Tongue (tissue), 2 donors: ENCODE data around the gene HDAC9. TPM values are rescaled to one million over a fixed set of nuclear protein-coding genes. Genes with fewer than 3 reads are reported as not detected.
"Not testable (repeated sequence)": the region's sequence is repeated elsewhere in the genome, so short reads cannot be mapped to it uniquely, and the experiment has no call there.

Source experiments
- DNase-seq: peaks from one replicate; pipeline ENCODE4 v3.0.0-alpha.2; 2015
- total RNA-seq: library from RNA; depleted of rRNA; stranded (reverse); fragments of >200 nt; gene quantifications from one replicate; pipeline ENCODE4 v1.2.3, GENCODE V29; 2014

Gene HDAC9
- total RNA-seq, 1 donor from 2014 or later = 56.2 TPM

DNA sequence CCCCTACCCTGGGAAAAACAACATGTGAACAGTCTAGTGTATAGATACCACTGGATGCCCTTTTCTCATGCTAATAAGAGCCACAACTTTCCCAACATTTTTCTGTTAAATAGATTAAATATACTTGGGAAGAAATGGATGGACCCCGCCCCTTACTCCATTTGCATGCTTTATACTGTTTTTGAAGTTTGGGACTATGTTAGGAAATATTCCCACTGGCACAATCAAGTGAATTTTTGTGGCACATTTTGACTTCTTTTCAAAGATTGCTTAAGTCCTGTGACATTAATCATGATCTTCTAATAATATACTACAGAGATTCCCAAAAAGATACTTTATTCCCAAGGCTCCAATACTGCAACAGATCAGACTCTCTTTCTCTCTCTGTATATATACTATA, 405.3 kb downstream of the HDAC9 start:
- DNase-seq = no peak

DNA sequence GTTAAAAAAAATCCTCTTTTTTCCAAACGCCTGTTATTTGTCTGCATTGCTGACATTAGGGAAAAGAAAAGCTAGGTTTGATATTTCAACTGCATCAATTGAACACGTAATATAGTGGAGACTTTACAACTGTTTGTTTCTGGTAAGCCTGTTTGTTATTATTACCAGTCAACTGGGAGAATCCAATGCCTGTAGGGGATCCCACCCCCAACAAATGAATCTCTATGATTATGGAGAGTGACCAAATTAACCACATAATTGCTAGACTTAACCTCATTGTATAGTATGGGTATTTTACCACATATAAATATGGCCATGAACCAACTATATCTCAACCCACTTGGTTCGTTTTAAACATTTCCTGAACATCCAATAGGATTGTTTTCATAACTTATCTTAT, 405.8 kb downstream of the HDAC9 start:
- DNase-seq = no peak

DNA sequence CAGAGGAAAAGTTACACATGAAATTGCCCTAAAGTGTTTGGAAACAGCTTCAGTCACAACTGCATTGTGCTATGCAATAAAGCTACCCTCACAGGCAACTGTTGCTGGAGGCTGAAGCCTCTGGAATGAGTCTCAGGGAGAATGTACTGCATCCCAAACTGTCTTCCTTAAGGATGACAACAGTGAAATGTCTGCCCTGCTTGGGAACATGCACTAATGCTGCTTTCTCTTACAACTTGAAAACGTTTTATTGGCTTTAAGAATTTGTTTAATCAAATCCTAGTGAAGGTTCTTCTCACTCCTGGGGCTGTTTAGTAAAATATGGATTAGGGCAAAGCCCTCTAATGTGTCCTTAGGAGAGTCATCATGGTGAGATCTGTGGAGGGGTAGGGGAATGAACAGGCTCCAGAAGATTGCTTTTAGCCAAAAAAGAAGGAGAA, 406.5 kb downstream of the HDAC9 start:
- no peak for DNase-seq

DNA sequence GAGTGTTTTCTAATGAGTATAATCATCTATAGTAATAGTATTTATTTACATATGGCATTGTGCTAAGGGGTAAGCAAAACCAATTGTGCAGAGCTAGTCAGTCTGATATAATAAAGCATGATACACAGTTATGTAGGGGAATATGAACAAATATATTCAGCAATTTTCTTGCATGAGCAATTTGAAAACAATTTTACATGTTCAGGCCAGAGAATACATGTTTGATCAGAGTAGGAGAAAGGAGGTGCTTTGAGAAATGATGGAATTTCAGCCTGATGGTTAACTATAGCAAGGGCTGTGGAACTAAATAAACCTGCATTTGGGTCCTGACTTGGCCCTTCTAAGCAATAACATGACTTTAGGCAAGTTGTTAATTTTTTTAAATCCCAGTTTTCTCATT, 407.3 kb downstream of the HDAC9 start:
- no peak for DNase-seq

DNA sequence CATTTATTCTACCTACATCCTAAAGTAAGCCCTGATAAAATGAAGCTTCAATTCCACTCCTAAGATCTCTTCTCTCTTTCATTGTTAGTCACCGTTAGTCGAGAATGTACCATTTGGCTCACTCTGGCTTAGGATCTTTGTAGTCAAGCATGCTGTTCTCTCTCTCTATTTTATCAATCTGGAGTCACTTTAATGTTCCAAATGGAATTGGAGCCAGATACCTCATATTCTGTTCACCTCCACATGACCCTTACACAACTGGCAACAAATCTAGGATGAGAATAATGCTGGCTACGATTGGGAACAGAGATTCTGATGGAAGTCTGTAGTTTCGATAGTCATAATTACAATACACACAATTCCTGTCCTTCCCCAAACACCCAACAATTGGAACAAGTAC, 408.1 kb downstream of the HDAC9 start:
- DNase-seq = no peak

DNA sequence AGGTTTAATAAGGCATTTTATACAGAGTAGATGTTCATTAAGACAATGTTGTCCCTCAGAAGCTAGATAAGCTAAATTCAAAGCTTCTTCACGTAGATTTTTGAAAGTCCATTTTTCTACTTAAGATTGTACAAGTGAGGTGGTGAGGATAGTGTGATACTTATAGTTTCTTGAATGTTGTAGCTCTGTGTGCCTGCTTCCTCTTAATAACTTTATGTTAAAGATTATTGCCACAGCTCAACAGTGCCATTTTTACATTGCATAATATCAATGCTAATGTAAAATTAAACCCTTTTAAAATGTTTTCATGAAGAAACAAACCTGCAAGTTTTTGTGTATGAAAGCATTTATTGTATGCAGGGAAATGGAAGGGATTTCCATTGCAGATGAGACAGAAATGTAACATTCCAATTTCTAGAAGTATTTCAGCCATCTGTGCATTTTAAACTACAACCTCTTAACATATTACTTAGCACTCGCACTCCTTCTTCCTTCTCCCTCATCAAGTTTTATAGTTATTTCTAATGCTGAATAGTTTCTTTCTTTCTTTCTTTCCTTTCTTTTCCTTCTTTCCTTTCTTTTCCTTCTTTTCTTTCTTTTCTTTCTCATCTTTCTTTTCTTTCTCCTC, 409.9 kb downstream of the HDAC9 start:
- no peak for DNase-seq

DNA sequence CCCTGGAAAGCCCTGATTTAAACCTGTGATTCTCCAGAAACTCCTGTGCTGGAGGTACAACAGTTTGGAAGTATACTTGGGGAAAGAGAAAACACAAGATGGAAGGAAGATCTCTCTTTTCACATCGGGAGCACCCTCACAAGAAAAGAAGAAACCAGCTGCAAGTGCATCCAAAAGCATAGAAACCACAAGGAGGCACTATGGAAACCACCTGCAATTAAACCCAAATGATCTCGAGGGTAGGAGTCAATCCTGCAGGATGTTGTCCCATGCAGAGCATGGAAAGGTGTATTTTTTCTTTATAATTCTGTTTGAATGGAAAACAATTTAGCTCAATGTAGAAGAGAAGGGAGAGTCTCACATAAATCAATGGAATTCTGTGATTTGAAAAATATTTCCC, 411.4 kb downstream of the HDAC9 start:
- no peak for DNase-seq

DNA sequence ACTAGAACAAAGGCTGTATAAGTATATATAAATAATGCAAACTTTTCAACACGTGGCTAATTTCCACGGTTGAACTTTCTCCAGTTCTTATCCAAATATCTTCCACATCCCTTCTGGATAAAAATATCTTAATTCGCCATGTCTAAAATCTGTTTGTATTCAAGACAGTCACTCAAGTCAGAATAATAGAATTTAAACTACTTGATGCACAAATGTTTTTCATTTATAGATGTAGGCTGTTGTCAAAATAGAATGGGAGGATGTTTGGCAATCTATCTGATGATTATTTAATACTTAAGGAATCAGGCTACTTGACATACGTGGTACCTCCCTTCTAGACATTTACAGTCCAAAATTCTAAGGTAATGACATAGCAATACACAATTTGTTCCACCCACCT, 417.6 kb downstream of the HDAC9 start:
- peak; percentile 1 for DNase-seq

DNA sequence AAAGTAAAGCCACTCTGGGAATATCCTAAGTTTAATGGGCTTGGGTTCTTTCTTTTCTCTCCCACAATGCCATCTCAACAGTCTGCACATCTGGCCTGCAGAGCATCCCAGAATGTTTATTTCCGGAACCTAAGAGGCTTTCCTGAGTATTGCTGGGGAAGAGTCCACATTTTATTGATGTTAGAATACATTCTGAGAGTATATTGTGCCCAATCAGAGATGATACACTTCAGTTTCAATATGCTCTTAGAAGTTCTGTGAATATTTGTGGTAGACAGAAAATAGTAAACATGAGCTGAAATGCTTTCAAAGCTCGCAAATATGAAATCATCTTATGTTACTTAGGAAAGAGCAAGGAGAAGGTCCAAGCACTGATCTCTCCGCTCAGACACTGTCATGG, 421.3 kb downstream of the HDAC9 start:
- no peak for DNase-seq

DNA sequence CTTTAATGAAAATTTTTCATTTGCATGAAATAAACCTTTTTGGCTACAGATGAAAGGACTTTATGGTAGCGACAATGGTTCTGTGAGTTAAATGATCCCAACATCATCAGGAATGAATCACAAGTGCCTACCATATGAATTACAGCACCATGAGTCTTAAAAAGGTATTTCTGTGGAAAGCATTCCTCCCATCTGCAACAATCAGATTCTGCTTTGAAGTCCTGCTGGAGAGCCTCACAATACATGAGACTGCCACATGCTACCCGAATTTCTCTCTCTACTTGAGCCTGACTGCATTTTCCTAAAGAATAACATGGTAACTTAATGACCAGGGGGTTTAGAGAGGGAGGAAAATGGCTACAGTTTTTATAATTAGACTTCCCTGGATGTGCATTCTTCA, 431.6 kb downstream of the HDAC9 start:
- no peak for DNase-seq

DNA sequence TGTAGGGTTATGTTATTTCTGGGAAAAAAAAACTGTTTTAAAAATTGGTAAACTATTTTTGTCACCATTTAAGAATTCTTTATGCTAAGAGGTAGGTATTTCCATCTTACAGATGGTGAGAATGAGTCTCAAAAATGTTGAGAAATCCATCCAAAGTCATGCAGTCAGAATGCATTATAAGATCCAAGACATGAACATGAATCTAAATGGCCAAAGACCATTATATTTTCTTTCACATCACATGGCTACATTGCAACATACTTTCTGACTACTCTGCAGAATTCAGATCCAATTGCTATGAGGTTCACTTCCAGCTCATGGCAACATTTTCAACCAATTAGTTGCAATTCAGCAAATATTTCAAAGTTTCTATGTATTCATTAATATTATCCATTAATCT, 440.7 kb downstream of the HDAC9 start:
- DNase-seq = no peak

DNA sequence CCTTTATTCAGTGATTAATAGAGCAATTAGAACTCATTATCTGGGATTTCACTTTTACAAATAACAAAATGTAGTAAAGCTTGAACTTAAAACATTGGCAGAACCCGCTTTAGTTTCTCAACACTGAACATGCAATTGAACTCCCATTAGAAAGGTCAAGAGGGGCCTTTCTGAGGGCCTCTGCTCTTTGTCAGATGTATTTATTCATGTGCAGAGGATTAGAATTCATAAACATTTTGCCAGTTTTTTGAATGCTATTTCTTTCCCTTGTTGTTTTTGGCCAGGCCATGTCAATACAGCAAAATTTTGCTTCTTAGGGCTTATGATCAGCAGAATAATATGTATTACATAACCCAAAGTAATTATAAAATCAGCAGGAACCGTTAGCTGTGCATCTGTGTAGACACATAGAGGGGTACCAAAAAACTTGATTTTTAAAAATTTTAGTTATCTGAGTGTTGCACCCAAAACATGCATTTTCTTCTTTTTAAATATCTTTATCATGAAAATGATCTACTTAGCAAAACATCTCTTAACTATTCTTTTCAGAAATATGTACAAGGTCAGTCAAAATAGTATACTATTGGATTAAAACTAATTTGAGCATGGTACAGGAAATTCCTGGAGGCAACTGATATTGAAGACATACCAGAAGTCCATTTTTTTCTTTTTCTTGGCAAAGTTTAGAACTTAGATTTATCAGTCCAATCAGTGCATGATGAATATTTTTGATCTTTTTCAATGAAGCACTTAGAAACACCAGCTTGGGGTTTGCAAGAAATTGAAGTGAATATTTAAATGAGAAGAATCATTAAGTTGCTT, 444.4 kb downstream of the HDAC9 start:
- no peak for DNase-seq

DNA sequence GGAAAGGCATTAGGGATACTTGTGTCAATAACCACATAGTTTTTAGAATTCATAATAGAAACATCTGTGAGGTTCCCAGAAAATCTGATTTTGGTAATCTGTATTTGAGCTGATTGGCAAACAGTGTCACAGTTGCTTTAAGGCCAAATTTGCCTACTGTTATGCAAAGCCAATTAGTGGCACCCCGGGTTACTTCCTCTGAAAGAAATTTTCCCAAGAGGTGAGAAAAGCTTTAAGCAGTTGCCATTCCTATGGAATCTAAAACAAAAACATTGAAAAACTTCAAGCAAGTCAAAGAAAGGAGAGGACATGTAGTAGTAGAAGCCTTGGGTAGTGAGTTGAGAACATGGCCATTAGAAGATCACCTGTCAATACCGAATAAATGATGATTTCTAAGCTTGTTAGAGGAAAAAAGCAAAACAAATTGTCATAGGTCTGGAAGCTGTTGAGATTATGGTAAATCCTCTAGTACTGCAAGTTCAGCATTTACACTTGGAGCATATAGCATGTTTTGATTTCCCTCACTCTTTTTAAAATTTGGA, 445.1 kb downstream of the HDAC9 start:
- DNase-seq = no peak

DNA sequence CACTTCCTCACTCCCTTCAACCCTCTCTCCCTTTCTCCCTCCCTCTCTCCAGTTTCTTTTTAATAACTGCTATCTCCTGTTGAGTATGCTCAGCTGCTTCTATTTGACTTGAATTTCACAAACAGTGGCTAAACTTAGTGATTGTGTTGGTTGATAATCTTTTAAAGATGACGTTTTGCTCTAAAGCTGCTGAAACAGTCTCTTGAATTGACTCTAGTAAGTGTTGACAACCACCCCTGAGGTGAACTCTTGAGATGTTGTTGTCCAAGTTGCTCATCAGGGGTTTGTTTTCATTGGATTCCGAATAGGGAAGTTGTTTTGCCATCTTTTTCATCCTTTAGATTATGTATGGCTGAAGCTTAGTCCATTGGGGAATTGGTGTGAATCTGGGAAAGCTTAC, 445.7 kb downstream of the HDAC9 start:
- DNase-seq = no peak

DNA sequence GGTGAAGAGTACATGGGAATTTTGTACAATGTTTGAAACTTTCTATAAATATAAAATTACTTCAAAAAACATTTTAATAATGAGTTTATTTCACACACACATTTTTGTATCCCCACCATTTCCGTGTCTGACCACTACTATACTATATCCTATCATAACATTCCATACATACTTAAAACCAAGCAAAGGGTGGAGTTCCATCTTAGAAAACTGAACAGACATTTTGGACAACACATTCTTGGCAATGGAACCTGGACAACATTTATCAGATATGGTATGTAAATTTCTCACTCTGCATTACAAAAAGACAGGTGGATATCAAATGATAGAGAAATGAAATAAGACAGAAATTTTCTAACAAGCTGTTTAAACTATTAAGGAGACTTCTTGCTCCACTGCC, 453.0 kb downstream of the HDAC9 start:
- DNase-seq = no peak

DNA sequence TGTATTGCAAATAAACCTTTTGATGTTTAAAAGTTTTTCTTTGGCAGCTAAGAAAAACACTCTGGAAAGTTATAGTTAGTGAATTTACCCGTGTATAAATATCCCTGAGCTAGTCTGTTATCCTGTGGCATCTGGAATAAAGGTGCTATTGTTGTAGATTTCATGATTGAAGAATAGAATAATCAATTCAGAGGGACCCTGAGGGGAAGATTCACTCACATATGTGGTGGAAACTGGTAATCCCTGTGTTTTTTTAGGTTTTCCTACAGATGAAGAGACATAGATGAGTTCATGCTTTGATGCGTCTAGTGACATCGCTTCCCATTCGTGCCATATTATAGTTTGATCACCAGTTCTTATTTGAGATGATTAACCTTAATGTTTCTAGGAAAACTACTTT, 457.3 kb downstream of the HDAC9 start:
- DNase-seq = no peak

DNA sequence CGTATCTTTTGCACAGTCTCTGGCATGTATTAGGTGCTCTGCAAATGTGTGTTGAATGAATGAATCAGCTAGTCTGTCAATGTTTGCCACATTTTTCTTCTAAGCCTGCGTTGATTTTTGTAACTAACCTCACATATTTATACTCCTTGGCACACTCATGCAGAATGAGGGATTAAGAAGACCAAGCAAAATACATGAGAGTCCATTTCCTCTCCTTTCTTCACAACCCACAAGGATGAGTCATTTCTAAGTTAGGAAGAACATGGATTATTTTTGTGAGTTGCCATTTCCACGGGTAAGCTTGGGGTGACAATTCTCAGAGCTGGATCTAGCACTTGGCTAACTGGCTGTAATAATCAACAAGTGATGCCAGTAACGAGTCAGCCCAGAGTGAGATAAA, 463.1 kb downstream of the HDAC9 start:
- DNase-seq = no peak

DNA sequence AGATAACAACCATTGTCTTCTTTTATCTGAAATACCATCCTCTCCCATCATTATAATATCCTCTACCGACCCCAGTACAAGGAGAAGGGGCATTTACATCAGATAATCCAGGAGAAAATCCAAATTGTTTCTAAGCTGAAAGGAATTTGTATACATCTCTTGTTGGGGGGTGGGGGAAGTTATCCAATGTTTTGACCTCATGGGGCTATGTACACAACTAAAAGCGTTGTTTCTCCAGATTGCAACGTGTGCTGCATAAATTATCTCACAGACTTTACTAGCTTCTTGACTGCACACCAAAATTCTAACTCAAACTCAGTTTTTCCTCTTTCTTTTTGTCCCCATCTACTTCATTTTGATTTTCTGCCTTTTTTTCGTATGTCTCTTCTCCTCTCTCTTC, 465.2 kb downstream of the HDAC9 start:
- no peak for DNase-seq

DNA sequence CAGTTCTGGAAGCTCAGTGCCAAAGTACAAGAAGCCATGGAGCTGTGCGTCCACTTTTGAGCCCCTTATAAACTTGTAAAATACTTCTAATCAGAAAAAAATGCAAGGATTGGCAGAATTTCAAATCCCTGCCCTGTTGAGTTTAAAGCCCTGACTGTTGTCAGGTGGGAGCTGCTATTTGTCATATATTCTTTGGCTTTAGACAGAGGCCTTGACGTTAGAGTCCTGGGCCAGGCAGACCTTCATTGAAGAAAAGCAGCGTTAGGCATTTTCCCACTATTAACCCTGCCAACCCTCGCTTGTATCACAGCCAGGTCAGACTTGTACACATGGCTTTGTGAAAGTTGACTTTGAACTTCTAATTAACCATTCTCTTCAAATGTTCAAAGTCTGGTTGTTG, 466.5 kb downstream of the HDAC9 start:
- DNase-seq = peak; percentile 27

DNA sequence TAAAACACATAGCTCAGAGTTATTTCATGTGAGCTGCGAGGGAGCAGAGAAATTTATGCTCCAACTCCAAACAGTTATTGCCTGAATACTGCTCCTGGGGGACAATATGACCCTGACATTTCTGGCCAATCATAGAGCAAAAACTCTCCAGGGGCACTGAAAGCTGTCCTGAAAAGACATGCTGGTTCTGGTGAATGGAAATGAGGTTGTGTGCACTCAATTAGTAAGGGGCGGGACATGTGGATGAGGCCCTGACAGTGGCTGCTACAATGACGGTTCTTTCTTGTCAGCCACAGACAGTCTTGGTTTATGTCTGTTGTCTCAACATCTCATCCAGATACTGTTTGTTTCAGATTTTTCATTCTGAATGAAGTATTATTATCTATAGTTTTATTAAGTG, 470.1 kb downstream of the HDAC9 start:
- no peak for DNase-seq

DNA sequence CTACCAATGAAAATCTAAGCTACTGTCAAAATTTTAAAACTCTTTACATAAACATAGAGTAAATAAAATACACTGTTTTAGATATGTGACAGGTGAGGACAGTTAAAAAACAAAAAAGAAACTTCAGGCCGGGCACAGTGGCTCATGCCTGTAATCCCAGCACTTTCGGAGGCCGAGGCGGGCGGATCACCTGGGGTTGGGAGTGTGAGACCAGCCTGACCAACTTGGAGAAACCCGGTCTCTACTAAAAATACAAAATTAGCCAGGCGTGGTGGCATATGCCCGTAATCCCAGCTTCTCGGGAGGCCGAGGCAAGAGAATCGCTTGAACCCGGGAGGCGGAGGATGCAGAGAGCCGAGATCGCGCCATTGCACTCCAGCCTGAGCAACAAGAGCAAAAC, 472.2 kb downstream of the HDAC9 start:
- DNase-seq = not testable (repeated sequence)

DNA sequence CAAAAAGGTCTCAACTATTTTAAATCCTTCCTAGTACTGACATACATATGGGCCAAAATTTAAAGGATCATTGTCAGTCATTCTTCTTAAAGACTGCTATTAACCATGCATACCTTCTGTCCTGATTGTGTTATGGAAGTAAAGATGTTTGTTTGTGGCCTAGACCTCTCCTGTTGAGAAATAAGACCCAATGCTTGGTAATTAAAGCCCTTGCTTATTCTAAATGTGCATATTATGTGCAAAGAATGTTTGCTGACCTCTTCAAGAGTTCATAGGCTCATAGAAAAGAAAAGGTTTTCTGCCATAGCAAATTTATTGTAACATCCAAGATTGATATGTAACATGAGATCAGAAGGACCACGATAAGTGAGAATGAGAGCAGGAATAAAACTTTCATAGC, 476.3 kb downstream of the HDAC9 start:
- DNase-seq = no peak

DNA sequence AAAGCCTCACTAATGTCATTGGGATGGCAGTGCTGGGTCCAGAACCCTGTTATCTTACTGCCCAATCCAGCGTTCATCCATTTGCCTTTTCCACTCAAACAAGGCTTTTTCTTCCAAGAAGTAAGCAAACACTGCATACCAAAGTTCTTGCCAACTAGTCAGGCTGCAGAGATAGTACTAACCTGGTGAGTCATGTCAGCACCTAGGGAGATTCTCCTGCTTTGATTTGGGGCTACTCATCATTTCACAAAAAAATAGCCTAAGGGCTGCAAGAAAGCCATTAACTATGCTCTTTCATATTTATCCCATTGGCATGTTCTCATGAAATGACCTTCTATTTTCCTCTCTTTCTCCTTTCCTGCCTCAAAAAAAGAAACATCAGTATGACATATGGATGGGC, 479.3 kb downstream of the HDAC9 start:
- DNase-seq = no peak

DNA sequence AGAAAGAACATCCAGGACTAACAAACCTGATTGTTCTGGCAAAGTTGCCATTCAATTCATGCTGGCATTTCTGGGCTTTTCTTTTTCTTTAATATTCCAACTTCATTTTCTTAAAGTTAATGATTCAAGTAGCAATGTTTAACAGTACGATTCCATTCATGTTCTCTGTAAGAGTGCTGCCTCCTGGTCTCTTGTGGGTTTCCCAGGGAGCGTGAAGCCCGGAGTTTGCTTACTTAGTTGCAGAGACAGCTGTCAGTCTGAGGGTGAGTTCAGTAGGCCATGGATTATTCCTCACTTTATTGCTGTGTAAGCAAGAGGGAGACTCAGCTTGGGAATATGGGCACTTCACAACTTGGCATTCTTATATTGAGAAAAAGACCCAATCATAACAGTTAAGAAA, 479.7 kb downstream of the HDAC9 start:
- no peak for DNase-seq
